GM19099 (cell line): Measurements from ENCODE around the gene CALCOCO2.
A peak's percentile ranks its signal among the peaks of the same experiment; 100 is the strongest.

ENCODE experiments used
- POLR2A ChIP-seq: IDR thresholded peaks from 3 replicates; pipeline ENCODE4 v1.6.1; 2011; ENCODE audit warnings: low read depth; ENCODE audit not compliant: insufficient read length; ENCODE audit errors: extremely low read depth

The CALCOCO2 gene, protein sequence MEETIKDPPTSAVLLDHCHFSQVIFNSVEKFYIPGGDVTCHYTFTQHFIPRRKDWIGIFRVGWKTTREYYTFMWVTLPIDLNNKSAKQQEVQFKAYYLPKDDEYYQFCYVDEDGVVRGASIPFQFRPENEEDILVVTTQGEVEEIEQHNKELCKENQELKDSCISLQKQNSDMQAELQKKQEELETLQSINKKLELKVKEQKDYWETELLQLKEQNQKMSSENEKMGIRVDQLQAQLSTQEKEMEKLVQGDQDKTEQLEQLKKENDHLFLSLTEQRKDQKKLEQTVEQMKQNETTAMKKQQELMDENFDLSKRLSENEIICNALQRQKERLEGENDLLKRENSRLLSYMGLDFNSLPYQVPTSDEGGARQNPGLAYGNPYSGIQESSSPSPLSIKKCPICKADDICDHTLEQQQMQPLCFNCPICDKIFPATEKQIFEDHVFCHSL

DNA sequence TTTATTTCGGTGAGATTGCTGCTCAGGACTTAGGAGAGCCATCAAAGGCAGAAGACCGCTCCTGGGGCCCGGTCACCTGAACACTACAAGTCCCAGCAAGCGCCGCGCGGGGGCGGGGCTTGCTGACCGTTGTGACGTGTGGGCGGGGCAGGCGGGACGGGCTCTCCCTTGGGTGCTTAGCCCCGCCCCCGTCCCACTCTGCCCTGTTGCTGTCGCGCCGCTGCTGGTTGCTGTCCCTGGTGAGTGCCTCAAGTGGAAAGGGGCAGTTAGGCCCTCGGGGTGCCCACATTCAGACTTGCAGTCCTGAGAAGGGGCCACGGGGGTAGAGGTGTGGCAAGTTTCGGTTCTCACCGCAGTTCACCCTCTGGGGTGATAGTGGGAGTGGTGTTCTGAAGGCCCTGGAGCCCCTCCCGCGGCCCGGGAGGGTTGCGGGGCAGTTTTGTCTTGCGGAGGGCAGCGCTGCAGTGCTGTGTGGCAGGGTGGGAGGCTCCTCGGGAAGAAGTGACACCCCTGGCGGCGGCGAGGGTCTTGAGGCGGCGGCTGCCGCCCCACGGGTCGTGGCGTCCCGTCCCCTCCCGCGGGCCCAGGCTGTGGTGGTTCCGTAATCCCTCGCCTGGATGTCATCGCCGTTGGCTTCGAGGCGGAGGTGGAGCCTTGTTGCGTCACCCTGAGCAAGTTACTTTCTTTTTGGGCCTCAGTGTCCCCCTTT is at the start of gene CALCOCO2:
Gene CALCOCO2 (plus strand): TSS at position 196 of the 709 bp plus-strand sequence. CDS start 10,673 bp downstream, outside the sequence.
- TF ChIP-seq POLR2A: peak; percentile 72

DNA sequence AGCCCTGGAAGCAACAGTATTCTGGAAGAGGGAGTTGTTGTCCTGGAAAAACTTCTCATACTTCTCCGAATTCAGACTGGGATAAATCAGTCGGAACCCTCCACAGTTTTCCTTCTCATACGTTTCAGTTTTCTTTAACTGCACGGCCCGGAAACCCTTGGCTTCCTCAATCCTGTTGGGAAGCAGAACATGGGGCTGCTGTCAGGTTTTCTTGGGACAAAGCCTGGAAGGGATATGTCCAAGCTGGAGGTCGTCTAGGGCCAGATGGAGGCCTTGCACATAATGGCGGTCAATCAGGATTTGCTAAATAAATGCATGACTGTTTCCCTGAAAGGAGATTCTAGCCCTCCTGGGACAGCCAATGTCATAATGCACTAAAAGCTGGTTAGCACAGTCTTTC is 43.0 kb upstream of the CALCOCO2 start:
- TF ChIP-seq POLR2A: no peak

DNA sequence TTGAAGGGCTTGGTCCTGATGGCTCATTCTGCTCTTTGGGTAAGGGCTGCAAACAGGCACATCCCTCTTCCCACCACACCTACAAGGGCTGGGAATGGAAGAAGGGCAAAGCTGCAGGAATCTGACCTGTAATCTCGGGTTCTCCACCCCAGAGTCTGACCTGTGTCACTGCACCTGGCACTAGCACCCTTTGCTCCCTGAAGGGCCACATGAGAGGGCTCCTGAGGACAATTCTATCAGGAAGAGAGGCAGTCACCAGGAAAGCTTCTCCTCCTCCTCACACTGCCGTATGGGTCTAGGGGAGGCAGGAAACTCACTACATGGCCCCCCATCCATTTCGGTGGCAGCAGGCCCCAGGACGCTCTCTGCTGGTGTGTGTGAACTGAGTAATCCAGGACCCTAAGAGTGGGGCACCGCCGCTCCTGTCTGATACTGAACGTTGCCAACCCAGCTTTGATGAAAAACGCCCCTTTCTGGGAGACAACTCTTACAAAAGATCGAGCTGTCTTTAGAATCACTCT is 40.2 kb upstream of the CALCOCO2 start:
- no peak for TF ChIP-seq POLR2A

DNA sequence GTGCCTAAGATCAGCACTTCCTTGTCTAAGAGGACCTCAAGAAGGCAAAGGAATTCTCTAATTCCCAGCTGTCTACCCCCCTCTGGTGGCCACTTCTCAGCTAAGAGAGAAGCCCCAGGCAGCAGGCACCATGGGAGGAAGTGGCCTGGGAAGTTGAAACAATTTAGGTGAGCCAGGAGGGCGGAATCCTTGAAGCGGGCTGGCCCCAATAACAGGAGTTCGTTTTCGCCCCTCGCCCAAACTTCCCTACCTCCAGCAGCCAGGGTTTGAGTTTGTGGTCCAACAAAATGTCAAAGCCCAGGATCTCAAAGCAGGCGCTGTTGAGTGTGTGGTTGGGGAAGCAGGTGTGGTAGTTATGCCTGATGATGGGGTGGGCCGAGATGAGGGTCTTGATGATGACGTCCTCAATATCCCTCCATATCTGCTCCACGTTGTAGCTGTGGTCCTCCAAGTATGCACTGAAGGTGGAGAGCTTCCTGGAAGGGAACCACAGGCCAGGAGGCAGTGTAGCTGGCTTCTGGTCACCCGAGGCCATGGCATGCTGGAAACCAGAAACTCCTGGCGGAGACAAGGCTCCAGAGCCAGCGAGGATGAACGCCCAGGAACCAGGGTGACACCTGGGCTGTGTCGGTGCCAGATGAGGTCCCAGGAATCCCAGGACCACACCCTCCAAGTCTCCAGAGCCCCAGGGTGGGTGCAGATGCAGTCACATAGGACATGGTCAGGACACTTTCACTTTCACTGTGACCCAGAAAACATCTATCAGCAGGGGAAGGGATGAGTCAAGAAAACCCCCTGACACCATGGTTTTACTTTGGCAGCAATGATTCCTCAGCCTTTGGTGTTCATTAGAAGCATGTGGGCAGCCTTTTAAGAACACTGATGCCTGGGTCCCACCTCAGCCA is 39.5 kb upstream of the CALCOCO2 start:
- no peak for TF ChIP-seq POLR2A

DNA sequence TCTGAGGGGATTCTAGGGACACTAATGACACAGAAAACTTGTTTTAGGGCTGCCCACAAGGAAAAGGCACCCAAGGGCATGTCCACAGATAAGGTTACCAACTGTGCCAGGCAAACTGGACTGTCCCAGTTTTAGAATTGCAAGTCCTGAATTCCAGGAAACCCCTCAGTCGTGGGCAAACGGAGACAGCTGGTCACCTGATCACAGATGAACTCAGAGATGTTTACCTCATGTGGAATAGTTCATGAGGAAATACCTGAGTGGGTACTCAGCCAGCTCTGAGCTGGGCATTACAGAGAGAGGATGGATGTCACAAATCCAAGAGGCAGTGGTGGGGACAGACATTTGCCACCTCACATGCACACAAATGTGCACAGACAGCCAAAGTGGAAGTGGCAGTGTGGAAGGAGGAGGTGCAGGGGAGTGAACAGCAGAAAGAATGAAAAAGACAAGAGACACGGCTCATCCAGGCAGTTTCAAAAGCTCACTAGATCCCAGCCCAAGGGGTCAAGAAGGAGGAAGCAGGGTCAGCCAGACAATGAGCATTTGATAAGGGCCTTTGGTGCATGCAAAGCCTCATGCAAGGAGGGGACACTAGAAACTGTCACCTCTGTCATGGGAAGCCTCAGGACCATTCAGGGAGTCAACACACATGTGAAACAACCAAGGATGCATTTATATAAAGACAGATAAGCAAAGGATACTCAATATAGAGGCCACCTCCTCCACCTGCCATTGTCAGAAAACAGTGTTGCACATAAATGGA is 38.6 kb upstream of the CALCOCO2 start:
- TF ChIP-seq POLR2A: no peak

DNA sequence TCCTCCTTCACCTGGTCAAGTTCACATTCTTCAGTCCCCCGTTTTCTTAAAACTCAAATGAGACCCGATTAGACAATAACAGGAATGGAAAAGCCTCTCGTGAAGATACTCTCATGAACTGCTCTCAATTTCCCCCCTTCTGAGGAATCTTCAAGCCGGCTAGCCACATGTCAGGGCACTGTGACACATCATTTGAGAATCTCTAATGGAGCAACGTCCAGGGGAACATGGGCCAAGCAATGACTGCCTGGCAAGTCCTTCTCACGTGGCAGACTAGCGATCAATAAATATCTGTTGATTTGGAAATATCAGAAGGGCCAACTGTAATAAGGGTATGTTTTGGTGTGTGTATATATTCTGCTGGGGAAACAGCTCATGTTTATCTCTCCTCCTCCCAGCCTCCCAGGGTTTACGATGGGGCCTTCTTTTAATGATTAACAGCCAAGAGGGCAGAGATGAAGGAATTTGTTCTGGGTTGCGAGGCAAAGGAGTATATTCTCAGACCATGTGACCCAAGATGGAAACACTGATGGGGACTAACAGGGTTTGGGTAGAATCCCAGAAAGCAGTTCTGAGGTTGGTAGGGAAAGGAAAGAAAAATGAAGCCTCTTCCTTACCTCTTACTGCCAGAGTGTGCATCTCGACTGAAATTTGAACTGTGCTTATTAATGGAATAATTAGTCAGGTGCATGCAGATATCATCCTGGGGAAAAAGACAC is 35.2 kb upstream of the CALCOCO2 start:
- TF ChIP-seq POLR2A: no peak

DNA sequence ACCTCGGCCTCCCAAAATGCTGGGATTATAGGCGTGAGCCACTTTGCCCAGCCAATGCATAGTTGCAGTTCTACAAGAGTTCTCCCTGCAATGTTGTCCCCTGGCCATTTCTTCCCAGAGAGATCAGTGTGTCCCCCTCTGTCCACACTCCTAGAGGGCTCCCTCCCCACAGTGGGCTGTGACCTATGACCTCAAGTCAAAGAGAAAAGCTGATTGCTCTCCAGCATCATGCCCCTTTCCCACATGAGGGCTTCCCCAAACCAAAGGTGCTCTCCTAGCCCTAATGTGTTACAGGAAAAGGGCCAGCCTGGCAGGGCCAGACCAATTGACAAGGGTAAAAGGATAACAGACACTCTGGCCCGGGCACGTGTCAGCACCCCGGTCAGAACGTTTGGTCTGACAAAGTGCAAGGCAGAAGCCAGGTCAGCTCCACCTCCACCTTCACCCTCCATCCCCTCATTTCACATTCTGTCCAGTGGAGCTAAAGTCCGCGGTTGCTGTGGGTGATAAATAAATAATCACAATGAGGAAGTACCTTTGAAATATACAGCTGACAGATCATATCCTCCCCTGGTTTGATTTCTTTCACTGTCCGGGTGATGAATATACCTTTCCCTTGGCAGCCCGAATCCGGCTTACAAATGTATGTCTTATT is 31.6 kb upstream of the CALCOCO2 start:
- no peak for TF ChIP-seq POLR2A

DNA sequence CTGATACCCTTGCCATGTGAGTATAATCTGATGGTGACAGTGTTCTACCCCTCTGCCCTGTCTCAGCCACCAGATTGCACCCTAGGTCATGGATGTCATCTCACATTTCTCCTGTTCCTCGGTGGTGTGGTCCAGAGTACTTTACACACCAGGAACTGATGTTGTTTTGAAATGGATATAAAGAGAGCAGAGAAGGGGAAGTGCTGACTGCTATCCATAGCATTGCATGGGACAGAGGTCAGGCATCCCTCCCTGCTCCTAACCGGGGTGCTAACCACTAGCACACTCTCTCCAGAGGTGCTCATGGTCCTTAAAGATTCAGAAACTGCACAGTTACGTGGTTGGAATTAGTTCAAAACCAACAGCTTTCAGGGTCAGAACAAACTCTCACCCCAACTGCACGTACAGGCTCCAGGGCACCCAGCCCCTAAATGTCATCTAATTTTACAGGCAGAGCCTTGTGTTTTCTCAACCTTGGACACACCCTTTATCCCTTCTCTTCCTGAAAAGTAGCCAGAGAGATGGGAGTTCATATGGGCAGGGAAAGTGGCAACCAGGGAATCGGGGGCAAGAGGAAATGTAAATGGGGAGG is 30.1 kb upstream of the CALCOCO2 start:
- no peak for TF ChIP-seq POLR2A

DNA sequence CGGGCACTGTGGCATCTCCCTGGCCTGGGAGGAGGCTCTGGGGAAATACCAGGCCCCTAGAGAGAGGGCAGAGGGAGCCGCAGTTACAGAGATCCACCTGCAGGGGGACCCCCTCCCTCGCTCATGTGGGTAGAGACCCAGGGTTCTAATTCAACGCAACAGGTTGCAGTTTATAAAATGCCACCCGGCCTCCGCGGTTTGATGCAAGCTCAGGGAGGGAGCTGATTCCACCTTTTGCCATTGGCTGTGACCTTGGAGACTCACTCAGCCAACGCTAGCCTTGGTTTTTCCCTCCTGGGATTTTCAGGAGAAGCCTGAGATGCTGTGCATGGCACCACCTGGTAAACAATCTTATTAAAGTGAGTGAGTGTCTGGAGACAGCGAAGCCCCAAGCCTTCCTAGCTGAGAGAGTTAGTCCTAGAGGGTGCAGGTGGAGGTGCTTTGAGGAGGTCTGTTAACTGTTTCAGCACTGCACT is 25.9 kb upstream of the CALCOCO2 start:
- TF ChIP-seq POLR2A: no peak

DNA sequence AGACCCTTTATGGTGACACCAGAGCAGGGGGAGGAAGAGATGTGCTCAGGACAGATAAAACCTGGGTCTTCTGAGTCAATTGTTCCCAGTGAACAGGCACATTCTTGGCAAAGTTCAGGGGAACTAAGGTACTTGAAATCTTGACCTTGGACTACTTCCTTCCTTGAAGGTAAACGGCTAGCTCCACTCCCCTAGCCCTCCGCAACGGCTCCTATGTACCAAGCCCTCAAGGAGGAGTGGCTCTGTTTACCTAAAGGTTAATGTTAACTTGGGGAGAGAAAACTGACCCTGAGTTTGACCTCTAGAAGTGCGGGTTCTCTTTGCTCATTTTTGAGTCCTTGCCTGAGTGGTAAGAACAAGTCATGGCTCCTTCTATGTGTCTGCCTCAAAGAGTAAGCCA is 21.7 kb upstream of the CALCOCO2 start:
- no peak for TF ChIP-seq POLR2A

DNA sequence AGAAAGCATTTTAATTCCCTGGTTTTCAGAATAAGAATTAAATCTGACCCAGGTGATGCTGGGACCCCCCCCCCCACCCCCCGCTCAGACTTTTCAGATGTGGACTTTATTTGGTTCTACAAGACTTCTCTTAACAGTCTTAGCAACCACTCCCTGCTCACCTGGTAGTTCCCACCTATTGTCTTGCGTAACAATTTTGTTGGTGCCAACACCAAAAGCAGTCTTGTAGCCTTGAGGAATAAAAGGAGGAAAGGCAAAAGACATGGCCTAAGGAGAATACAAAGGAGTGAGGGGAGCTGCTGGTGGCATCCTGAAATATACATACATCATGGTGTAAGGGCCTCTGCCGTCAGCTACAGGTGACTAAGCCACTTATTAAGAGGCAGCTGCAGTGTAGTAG is 18.8 kb upstream of the CALCOCO2 start:
- TF ChIP-seq POLR2A: no peak

DNA sequence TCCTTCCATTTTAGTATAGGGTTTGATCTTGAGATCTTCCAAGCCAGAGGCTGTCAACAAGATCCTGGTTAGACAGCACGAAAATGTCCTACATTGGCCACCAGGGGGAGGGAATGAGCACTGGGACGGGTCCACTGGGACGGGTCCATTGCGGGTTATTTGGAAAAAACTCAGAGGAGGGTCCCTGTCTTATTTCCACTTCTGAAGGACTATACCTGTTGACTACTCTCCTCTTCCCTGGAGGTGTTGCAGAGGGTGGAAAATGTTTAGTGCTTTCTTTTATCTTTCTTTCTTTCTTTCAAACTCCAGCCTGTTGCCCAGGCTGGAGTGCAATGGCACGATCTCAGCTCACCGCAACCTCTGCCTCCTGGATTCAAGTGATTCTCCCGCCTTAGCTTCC is 16.3 kb upstream of the CALCOCO2 start:
- no peak for TF ChIP-seq POLR2A

DNA sequence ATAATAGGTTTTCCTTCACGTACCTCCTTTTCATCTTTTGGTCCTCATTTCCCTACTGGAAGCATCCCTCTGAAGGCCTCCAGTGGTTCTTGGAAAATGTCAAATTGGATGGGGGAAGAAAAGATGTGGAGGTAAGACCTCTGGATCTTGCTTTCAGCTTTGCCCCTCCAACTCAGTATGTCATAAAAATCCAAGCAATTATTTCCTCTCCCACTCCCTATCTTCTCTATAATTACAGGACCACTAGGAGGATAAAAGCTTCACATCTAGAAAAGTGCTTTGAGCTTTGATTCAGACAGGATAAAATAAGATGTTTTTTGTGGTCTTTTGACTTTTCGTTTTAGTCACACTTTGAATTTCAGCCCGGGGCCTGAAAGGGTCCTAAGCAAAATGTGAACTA is 15.5 kb upstream of the CALCOCO2 start:
- no peak for TF ChIP-seq POLR2A

DNA sequence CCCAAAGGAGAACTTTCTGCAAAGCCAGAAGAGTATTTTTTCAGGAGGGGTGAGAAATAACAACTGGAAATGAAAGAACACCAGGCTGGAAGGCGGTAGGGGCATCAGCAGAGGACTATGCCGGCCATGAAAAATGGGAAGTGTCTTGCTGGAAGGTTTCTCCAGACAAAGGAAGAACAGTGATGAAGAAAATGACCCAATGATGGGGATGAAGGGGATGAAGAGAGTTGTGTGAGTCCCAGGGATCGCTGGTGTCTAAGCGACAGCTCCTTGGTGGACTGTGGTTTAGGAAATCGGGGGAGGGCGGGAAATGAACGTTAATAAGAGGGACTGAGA is 14.4 kb upstream of the CALCOCO2 start:
- TF ChIP-seq POLR2A: no peak
